ENCODE data around the gene XRCC6.
"Not testable (repeated sequence)": the region's sequence is repeated elsewhere in the genome, so short reads cannot be mapped to it uniquely, and the experiment has no call there.

XRCC6 gene

DNA sequence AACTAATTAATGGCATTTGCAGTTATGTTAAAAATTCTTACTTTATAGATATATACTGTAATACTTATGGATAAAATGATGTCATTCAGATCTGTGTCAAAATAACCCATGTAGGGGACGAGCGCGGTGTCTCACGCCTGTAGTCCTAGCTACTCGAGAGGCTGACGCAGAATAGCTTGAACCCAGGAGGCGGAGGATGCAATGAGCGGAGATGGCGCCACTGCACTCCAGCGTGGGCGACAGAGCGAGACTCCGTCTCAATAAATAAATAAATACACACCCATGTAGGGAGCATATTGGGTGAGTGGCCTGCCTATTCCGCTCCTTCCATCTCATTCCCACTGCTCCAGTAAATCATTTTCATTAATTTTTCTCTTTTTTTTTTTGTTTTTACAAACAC, 60.5 kb downstream of the XRCC6 start:
- peaks cover 9% of the 10 kb centered on the region for H3K4me1 Mint-ChIP-seq
- no peaks in the 10 kb centered on the region for H3K9me3 Mint-ChIP-seq
- TF ChIP-seq, protein P1, sequence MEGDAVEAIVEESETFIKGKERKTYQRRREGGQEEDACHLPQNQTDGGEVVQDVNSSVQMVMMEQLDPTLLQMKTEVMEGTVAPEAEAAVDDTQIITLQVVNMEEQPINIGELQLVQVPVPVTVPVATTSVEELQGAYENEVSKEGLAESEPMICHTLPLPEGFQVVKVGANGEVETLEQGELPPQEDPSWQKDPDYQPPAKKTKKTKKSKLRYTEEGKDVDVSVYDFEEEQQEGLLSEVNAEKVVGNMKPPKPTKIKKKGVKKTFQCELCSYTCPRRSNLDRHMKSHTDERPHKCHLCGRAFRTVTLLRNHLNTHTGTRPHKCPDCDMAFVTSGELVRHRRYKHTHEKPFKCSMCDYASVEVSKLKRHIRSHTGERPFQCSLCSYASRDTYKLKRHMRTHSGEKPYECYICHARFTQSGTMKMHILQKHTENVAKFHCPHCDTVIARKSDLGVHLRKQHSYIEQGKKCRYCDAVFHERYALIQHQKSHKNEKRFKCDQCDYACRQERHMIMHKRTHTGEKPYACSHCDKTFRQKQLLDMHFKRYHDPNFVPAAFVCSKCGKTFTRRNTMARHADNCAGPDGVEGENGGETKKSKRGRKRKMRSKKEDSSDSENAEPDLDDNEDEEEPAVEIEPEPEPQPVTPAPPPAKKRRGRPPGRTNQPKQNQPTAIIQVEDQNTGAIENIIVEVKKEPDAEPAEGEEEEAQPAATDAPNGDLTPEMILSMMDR (IDR thresholded peaks at IDR 0.05): no peak
- H3K4me3 Mint-ChIP-seq: peak overlapping the region; percentile 100
- peaks cover 44% of the 10 kb centered on the region for H3K36me3 Mint-ChIP-seq (ENCODE audit: low read depth)
- H3K27me3 Mint-ChIP-seq (ENCODE audit: low read depth, poor library complexity): peaks cover 6% of the 10 kb centered on the region
- no peak for DNase-seq
- peak overlapping the region; percentile 68 for H3K27ac Mint-ChIP-seq

DNA sequence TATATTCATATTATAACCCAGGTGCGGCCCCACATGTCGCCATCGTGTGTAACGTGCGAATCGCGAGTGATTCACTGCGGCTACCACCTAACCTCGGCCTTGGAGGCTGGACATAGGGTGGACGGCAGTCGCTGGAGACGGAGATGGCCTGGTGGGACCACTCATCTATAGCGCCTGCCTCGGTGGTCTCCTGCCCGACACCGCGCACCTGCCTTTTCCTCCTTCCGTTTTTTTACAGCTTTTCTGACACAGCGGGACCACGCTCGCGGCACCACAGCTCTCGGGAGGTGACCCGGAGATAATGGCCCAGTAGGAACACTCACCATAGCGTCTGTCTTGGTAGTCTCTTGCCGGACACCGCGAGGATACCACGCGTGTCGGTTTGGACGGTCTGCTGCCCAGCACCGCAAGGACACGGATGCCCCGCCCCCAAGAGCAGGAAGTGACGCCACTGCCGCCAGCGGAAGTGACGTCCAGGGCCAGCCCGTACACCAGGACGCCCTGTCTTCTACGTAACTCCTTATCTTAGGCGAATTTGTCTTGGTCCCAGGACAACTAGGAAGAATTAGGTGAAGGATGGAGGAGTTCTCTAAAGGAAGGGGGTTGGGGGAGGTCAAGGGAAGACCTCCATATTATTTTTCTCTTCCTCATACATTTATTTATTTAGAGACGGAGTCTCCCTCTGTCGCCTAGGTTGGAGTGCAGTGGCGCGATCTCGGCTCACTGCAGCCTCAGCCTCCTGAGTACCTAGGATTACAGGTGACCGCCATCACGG, 61.1 kb downstream of the XRCC6 start:
- H3K27ac Mint-ChIP-seq: peak overlapping the region; percentile 100
- H3K27me3 Mint-ChIP-seq (ENCODE audit: low read depth, poor library complexity): peaks cover 4% of the 10 kb centered on the region
- peak; percentile 92 for DNase-seq
- peaks cover 11% of the 10 kb centered on the region for H3K4me1 Mint-ChIP-seq
- H3K36me3 Mint-ChIP-seq (ENCODE audit: low read depth): peaks cover 41% of the 10 kb centered on the region
- TF ChIP-seq, protein P1 (IDR thresholded peaks at IDR 0.05): no peak
- H3K4me3 Mint-ChIP-seq: peak overlapping the region; percentile 100
- no peaks in the 10 kb centered on the region for H3K9me3 Mint-ChIP-seq

DNA sequence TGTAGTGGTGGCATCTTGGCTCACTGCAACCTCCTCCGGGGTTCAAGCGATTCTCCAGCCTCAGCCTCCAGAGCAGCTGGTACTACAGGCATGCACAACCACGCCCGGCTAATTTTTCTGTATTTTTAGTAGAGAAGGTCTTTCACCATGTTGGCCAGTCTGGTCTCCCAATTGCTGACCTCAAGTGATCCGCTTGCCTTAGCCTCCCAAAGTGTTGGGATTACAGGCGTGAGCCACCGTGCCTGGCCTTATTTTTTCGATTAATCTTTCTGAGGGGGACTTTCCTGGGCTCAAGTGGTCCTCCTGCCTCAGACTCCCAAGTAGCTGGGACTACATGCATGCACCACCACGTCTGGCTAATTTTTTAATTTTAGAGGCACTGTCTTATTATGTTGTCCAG, 62.0 kb downstream of the XRCC6 start:
- Mint-ChIP-seq H3K4me3 (peak overlapping the region; percentile 100), H3K27me3 (ENCODE audit: low read depth, poor library complexity) (peaks cover 4% of the 10 kb centered on the region), H3K27ac (peak overlapping the region; percentile 100), H3K36me3 (ENCODE audit: low read depth) (peaks cover 35% of the 10 kb centered on the region), H3K9me3 (no peaks in the 10 kb centered on the region), H3K4me1 (peaks cover 20% of the 10 kb centered on the region)
- DNase-seq: no peak
- TF ChIP-seq, protein P1 (IDR thresholded peaks at IDR 0.05): no peak

DNA sequence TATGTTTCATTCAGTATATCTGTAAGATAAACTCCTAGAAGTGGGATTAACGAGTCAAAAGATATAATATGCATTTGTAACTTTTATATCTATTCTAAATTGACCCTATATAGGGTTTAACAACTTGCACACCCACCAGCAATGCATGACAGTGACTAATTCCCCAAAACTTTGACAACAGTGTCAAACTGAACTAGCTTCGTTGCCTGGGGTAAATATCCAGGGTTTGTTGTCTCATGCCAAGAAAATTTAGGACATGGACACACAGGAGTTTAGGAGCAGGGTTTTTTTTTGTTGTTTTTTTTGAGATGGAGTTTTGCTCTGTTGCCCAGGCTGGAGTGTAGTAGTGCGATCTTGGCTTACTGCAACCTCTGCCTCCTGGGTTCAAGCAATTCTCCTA, 62.5 kb downstream of the XRCC6 start:
- TF ChIP-seq, protein P1 (IDR thresholded peaks at IDR 0.05): no peak
- Mint-ChIP-seq H3K27ac (no peak overlapping the region), H3K36me3 (ENCODE audit: low read depth) (peaks cover 30% of the 10 kb centered on the region), H3K4me1 (peaks cover 22% of the 10 kb centered on the region), H3K27me3 (ENCODE audit: low read depth, poor library complexity) (peaks cover 4% of the 10 kb centered on the region), H3K9me3 (no peaks in the 10 kb centered on the region), H3K4me3 (peak overlapping the region; percentile 100)
- DNase-seq: no peak

DNA sequence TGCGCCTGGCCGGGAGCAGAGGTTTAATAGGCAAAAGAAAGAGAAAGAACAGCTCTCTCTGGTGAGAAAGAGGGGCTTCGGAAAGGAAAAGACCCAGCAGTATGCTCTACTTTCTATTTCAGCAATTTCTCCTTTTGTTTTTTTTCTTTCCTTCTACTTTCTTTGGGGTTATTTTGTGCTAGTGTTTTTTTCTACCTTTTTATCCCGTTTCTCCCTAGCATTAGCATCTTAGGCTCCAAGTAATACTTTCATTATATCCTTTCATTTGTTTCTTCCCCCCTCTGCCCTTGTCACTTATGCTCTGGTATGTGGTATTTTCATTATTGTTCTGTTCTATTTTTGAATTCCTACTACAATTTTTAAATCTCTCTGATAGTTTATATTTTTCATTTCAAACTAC, 63.1 kb downstream of the XRCC6 start:
- TF ChIP-seq, protein P1 (IDR thresholded peaks at IDR 0.05): no peak
- no peak overlapping the region for H3K4me3 Mint-ChIP-seq
- DNase-seq: no peak
- no peaks in the 10 kb centered on the region for H3K9me3 Mint-ChIP-seq
- H3K4me1 Mint-ChIP-seq: peaks cover 26% of the 10 kb centered on the region
- peaks cover 27% of the 10 kb centered on the region for H3K36me3 Mint-ChIP-seq (ENCODE audit: low read depth)
- peak overlapping the region; percentile 18 for H3K27ac Mint-ChIP-seq
- peaks cover 4% of the 10 kb centered on the region for H3K27me3 Mint-ChIP-seq (ENCODE audit: low read depth, poor library complexity)

DNA sequence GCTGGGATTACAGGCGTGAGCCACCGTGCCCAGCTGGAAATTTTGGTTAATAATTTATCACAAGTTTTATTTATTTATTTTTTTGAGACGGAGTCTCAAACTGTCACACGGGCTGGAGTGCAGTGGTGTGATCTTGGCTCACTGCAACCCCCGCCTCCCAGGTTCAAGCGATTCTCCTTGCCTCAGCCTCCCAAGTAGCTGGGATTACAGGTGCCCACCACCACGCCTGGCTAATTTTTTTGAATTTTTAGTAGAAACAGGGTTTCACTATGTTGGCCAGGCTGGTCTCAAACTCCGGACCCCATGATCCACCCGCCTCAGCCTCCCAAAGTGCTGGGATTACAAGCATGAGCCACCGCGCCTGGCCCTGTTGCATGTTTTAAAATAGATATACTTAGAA, 65.8 kb downstream of the XRCC6 start:
- peak overlapping the region; percentile 90 for H3K4me3 Mint-ChIP-seq
- not testable (repeated sequence) for DNase-seq; H3K27ac Mint-ChIP-seq; H3K9me3 Mint-ChIP-seq; H3K27me3 Mint-ChIP-seq (ENCODE audit: low read depth, poor library complexity); H3K36me3 Mint-ChIP-seq (ENCODE audit: low read depth)
- H3K4me1 Mint-ChIP-seq: peaks cover 24% of the 10 kb centered on the region

Data from nephron progenitor cell (in vitro differentiated cells).